Mucosa of descending colon (tissue), 3 donors: ENCODE data around the gene SYTL2. TPM values are rescaled to one million over a fixed set of nuclear protein-coding genes. Genes with fewer than 3 reads are reported as not detected.
A peak's percentile ranks its signal among the peaks of the same experiment; 100 is the strongest.

ENCODE experiments used
- ATAC-seq: fragments of 200-7000 bp; cut with Tn5 transposase; one replicate; pipeline ENCODE4 v1.9.1; 2020; ENCODE audit warnings: mild to moderate bottlenecking, moderate library complexity
- DNase-seq, 3 donors: peaks; one replicate each; pipeline ENCODE4 v3.0.0-alpha.2; 2020
- H3K36me3 ChIP-seq: fragments of 200-600 bp; one replicate; pipeline ENCODE4 v1.8.0; 2021; ENCODE audit warnings: low read depth, mild to moderate bottlenecking
- H3K4me1 ChIP-seq: fragments of 200-600 bp; one replicate; pipeline ENCODE4 v1.8.0; 2021; ENCODE audit warnings: low read depth, mild to moderate bottlenecking
- H3K4me3 ChIP-seq: fragments of 200-600 bp; one replicate; pipeline ENCODE4 v1.8.0; 2021; ENCODE audit warnings: mild to moderate bottlenecking
- H3K9me3 ChIP-seq: fragments of 200-600 bp; one replicate; pipeline ENCODE4 v1.8.0; 2021; ENCODE audit warnings: mild to moderate bottlenecking
- CTCF ChIP-seq: fragments of 200-600 bp; IDR thresholded peaks from one replicate; pipeline ENCODE4 v1.8.0; 2022; ENCODE audit warnings: antibody characterized with exemption, mild to moderate bottlenecking
- intact Hi-C, 2 donors: fragments of 100-400 bp; cut with DNase I in 1 of 2; cut with micrococcal nuclease in 1 of 2; formaldehyde crosslinking; loops; one replicate each; pipeline versions ENCODE4 v1.11.0 to v1.11.1; 2022; cut with DNase I, micrococcal nuclease
- total RNA-seq, 3 donors: library from RNA; stranded (reverse); fragmentation: NEBNext Ultra II Directional in 2 of 3; extraction: Animal tissue kit (Norgen Biotek cat#: 25700) in 2 of 3; gene quantifications; one replicate each; pipeline versions ENCODE4 v1.2.1 to v1.2.4, GENCODE V29; 2021 to 2023
- donor health status: DM: no; HTN: no; CAD: no; lungs with moderate emphysema.
- donor health status: DM: no; HTN: no; CAD: no.
- donor health status: DM: no; HTN: yes; CAD: no.

The SYTL2 gene
- total RNA-seq, 3 donors from 2014 or later = 150 to 502 (median 282) TPM

GRCh38 chr11:85801527-85801926, 9.4 kb downstream of the SYTL2 start:
- H3K4me1 ChIP-seq = peaks cover 30% of the 10 kb centered on the region
- ATAC-seq = no peak
- DNase-seq = no peak
- TF ChIP-seq CTCF = no peak
- H3K4me3 ChIP-seq = no peak overlapping the region
- H3K36me3 ChIP-seq = no peaks in the 10 kb centered on the region
- intact Hi-C loops = no loop called here
- H3K9me3 ChIP-seq = no peaks in the 10 kb centered on the region

- H3K36me3 ChIP-seq = no peaks in the 10 kb centered on the region
- DNase-seq = peak in 1 of 3 donors; percentile 46
Observed at GRCh38 chr11:85800595-85801342, 10.2 kb downstream of the SYTL2 start.

GRCh38 chr11:85799142-85799541, 11.8 kb downstream of the SYTL2 start:
- H3K4me1 ChIP-seq = peaks cover 36% of the 10 kb centered on the region
- no peaks in the 10 kb centered on the region for H3K9me3 ChIP-seq
- DNase-seq (no peak), ATAC-seq (peak; percentile 84)
- no peak overlapping the region for H3K4me3 ChIP-seq
- intact Hi-C loops = no loop called here
- no peaks in the 10 kb centered on the region for H3K36me3 ChIP-seq
- TF ChIP-seq CTCF = no peak

More at GRCh38 chr11:85800595-85801342, 10.2 kb downstream of the SYTL2 start:
- Histone ChIP-seq H3K4me3 (no peak overlapping the region), H3K9me3 (no peaks in the 10 kb centered on the region), H3K4me1 (peaks cover 36% of the 10 kb centered on the region)
- TF ChIP-seq CTCF = no peak
- intact Hi-C loops = no loop called here
- peak; percentile 55 for ATAC-seq

- DNase-seq (no peak), ATAC-seq (peak; percentile 10)
- TF ChIP-seq CTCF = no peak
- intact Hi-C loops = no loop called here
- Histone ChIP-seq H3K4me1 (peaks cover 42% of the 10 kb centered on the region), H3K4me3 (no peak overlapping the region), H3K9me3 (no peaks in the 10 kb centered on the region), H3K36me3 (no peaks in the 10 kb centered on the region)
Observed at GRCh38 chr11:85798361-85798760, 12.6 kb downstream of the SYTL2 start.

- intact Hi-C loops = no loop called here
- no peak for TF ChIP-seq CTCF
- ATAC-seq (no peak), DNase-seq (no peak)
- H3K4me1 ChIP-seq = peaks cover 45% of the 10 kb centered on the region
- no peaks in the 10 kb centered on the region for H3K36me3 ChIP-seq
- H3K4me3 ChIP-seq = no peak overlapping the region
- H3K9me3 ChIP-seq = no peaks in the 10 kb centered on the region
Observed at GRCh38 chr11:85795712-85796487, 15.0 kb downstream of the SYTL2 start.
